Measurements from ENCODE around the gene KHDRBS2.

DNA sequence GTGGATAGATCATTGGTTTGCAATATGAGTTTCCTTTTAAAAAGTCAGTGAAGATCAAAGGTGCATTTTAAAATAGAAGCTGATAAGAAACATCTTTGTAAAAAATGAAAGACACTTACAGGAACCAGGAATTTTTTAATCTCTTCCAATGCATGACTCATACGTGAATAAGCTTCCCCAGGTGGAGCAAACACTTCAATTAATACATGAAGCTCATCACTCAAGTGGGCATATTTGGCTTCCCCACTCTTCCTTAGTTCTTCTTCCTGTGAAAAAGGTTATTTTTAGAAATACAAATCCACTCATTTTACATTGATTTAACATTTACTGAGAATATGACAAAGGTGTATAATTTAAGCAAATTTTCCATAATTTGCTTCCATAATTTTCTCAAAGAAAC lies 308.1 kb downstream of the KHDRBS2 start:
- no peak for TF ChIP-seq CTCF (conservative IDR thresholded peaks at IDR 0.05 in 1 of 2, IDR thresholded peaks at IDR 0.05 in 1 of 2; ENCODE audit: extremely low read depth in 1 of 2, insufficient read depth in 1 of 2, low read depth in 1 of 2, low read length in 2 of 2)
- TF ChIP-seq EZH2 (IDR thresholded peaks at IDR 0.05; ENCODE audit: borderline replicate concordance, low read length), result no peak
